Loucy (cell line): ENCODE measurements around the gene PIGO.
A peak's percentile ranks its signal among the peaks of the same experiment; 100 is the strongest.

Experiments
- H2AFZ ChIP-seq: fragments of 200-600 bp; sonication (generic); 2 replicates; pipeline ENCODE4 v1.6.0; 2016; ENCODE audit warnings: antibody characterized with exemption, mild to moderate bottlenecking, low read length, moderate library complexity
- H3F3A ChIP-seq: fragments of 200-600 bp; 2 replicates; pipeline ENCODE4 v1.6.0; 2016; ENCODE audit warnings: antibody characterized with exemption, low read depth, mild to moderate bottlenecking
- H3K27me3 ChIP-seq: fragments of 200-600 bp; sonication (generic); 2 replicates; pipeline ENCODE4 v1.6.1; 2014; ENCODE audit warnings: low read length, mild to moderate bottlenecking; ENCODE audit not compliant: insufficient read depth, poor library complexity, severe bottlenecking
- H3K36me3 ChIP-seq: fragments of 200-600 bp; sonication (generic); 2 replicates; pipeline ENCODE4 v1.6.1; 2016; ENCODE audit warnings: low read length; ENCODE audit not compliant: insufficient read depth
- H3K4me1 ChIP-seq: fragments of 200-600 bp; sonication (generic); 2 replicates; pipeline ENCODE4 v1.5.1; 2014; ENCODE audit warnings: low read length, mild to moderate bottlenecking; ENCODE audit not compliant: insufficient read depth, poor library complexity, severe bottlenecking
- H3K4me2 ChIP-seq: fragments of 200-600 bp; sonication (generic); 2 replicates; pipeline ENCODE4 v1.6.0; 2014; ENCODE audit warnings: antibody characterized with exemption, low read length, low read depth, mild to moderate bottlenecking; ENCODE audit not compliant: poor library complexity, severe bottlenecking
- H3K4me3 ChIP-seq: fragments of 200-600 bp; sonication (generic); 2 replicates; pipeline ENCODE4 v1.5.1; 2014; ENCODE audit warnings: low read length, mild to moderate bottlenecking, mixed read lengths; ENCODE audit not compliant: poor library complexity, severe bottlenecking
- H3K79me2 ChIP-seq: fragments of 200-600 bp; sonication (generic); 2 replicates; pipeline ENCODE4 v1.6.1; 2014; ENCODE audit warnings: low read length; ENCODE audit not compliant: insufficient read depth
- H3K9ac ChIP-seq: fragments of 200-600 bp; sonication (generic); 2 replicates; pipeline ENCODE4 v1.6.0; 2014; ENCODE audit warnings: mild to moderate bottlenecking, low read depth, low read length, moderate library complexity; ENCODE audit not compliant: poor library complexity, severe bottlenecking
- H3K9me2 ChIP-seq: fragments of 200-600 bp; sonication (generic); replicated peaks from 2 replicates; pipeline ENCODE4 v1.6.1; 2016; ENCODE audit warnings: low read depth, low read length, mixed read lengths
- H3K9me3 ChIP-seq: fragments of 200-600 bp; sonication (generic); 2 replicates; pipeline ENCODE4 v1.6.1; 2014; ENCODE audit warnings: mild to moderate bottlenecking, antibody characterized with exemption, low read length, low read depth; ENCODE audit not compliant: insufficient read depth
- H4K20me1 ChIP-seq: fragments of 200-600 bp; sonication (generic); 2 replicates; pipeline ENCODE4 v1.6.0; 2014; ENCODE audit warnings: antibody characterized with exemption, low read length, mild to moderate bottlenecking; ENCODE audit not compliant: insufficient read depth, poor library complexity, severe bottlenecking
- CTCF ChIP-seq: fragments of 200-600 bp; sonication (generic); conservative IDR thresholded peaks from 2 replicates; pipeline ENCODE4 v1.5.1; 2014; ENCODE audit warnings: mild to moderate bottlenecking, antibody characterized with exemption, low read length
- EZH2phosphoT487 ChIP-seq: fragments of 200-600 bp; IDR thresholded peaks from 2 replicates; pipeline ENCODE4 v1.6.1; 2018; ENCODE audit warnings: antibody characterized with exemption, mild to moderate bottlenecking, moderate library complexity, borderline replicate concordance

The PIGO gene

GRCh38 chr9:35071814-35072460, 24.5 kb downstream of the PIGO start:
- Histone ChIP-seq H3K36me3 (peaks cover 22% of the 10 kb centered on the region; the same call in 1 of the 2 replicates), H3K9me3 (no peaks in the 10 kb centered on the region), H2AFZ (no peak overlapping the region), H3K79me2 (peaks cover 66% of the 10 kb centered on the region), H3F3A (peaks cover 10% of the 10 kb centered on the region), H3K9me2 (no peaks in the 10 kb centered on the region), H3K4me2 (peak overlapping the region; percentile 99), H3K4me1 (peaks cover 53% of the 10 kb centered on the region), H3K27me3 (no peaks in the 10 kb centered on the region), H4K20me1 (peaks cover 54% of the 10 kb centered on the region), H3K4me3 (peak overlapping the region; percentile 95), H3K9ac (peak overlapping the region; percentile 94)
- TF ChIP-seq CTCF, result peak; percentile 37; the same call in 1 of the 2 replicates
- no peak for TF ChIP-seq EZH2phosphoT487

GRCh38 chr9:35070823-35071813, 25.3 kb downstream of the PIGO start:
- H3K9me3 ChIP-seq, result no peaks in the 10 kb centered on the region
- no peak overlapping the region for H2AFZ ChIP-seq
- peaks cover 10% of the 10 kb centered on the region for H3F3A ChIP-seq
- H3K4me1 ChIP-seq, result peaks cover 45% of the 10 kb centered on the region
- H3K27me3 ChIP-seq, result no peaks in the 10 kb centered on the region
- H3K9me2 ChIP-seq, result no peaks in the 10 kb centered on the region
- H4K20me1 ChIP-seq, result peaks cover 60% of the 10 kb centered on the region
- H3K4me3 ChIP-seq, result peak overlapping the region; percentile 95
- TF ChIP-seq CTCF (no peak), EZH2phosphoT487 (no peak)
- peak overlapping the region; percentile 99 for H3K4me2 ChIP-seq
- peaks cover 64% of the 10 kb centered on the region for H3K79me2 ChIP-seq
- peaks cover 30% of the 10 kb centered on the region; the same call in 1 of the 2 replicates for H3K36me3 ChIP-seq
- H3K9ac ChIP-seq, result peak overlapping the region; percentile 94

GRCh38 chr9:35069020-35069419, 27.4 kb downstream of the PIGO start:
- Histone ChIP-seq H4K20me1 (peaks cover 68% of the 10 kb centered on the region), H3F3A (peaks cover 10% of the 10 kb centered on the region), H3K9me2 (no peaks in the 10 kb centered on the region), H3K4me3 (peak overlapping the region; percentile 95), H3K36me3 (peaks cover 45% of the 10 kb centered on the region), H3K9me3 (no peaks in the 10 kb centered on the region), H3K4me2 (peak overlapping the region; percentile 99), H2AFZ (no peak overlapping the region), H3K79me2 (peaks cover 62% of the 10 kb centered on the region), H3K27me3 (no peaks in the 10 kb centered on the region), H3K9ac (peak overlapping the region; percentile 10), H3K4me1 (peaks cover 40% of the 10 kb centered on the region)
- no peak for TF ChIP-seq EZH2phosphoT487
- no peak for TF ChIP-seq CTCF
